HG02884 (cell line): ENCODE results near the gene SLC46A2.

Experiments
- ATAC-seq: cut with Tn5 transposase; IDR thresholded peaks from one replicate; pipeline ENCODE4 v1.9.1; 2021; ENCODE audit warnings: mild to moderate bottlenecking, moderate library complexity; ENCODE audit not compliant: unreplicated experiment

The SLC46A2 gene, protein sequence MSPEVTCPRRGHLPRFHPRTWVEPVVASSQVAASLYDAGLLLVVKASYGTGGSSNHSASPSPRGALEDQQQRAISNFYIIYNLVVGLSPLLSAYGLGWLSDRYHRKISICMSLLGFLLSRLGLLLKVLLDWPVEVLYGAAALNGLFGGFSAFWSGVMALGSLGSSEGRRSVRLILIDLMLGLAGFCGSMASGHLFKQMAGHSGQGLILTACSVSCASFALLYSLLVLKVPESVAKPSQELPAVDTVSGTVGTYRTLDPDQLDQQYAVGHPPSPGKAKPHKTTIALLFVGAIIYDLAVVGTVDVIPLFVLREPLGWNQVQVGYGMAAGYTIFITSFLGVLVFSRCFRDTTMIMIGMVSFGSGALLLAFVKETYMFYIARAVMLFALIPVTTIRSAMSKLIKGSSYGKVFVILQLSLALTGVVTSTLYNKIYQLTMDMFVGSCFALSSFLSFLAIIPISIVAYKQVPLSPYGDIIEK

DNA sequence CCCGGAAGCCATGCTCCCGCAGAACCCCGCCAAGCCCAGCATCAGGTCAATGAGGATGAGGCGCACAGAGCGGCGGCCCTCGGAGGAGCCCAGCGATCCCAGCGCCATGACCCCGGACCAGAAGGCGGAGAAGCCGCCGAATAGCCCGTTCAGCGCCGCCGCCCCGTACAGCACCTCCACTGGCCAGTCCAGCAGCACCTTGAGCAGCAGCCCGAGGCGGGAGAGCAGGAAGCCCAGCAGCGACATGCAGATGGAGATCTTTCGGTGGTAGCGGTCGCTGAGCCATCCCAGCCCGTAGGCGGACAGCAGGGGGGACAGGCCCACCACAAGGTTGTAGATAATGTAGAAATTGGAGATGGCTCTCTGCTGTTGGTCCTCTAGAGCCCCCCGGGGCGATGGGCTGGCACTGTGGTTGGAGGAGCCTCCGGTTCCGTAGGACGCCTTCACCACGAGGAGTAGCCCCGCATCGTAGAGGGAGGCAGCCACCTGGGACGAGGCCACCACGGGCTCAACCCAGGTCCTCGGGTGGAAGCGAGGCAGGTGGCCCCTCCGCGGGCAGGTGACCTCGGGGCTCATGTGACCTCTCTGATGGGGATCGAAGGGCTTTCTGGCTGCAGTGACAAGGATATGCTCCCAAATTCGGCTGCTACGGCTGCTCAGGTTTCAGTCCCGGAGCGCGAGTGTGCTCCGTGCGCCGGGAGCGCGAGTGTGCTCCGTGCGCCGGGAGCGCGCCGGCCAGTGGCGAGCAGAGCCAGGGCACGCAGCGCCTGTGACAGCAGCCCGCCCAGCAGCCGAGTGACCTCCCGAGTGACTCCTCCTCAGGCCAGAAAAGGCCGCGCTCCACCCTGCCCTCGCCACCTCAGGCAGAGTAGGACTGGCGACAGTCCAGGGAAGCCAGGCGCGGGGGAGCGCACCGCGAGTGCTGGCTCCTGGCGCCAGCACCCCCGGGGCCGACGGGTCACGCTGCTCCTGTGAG lies at the start of gene SLC46A2:
Gene SLC46A2 (minus strand): TSS at position 771 of the 976 bp plus-strand sequence. CDS start 195 bp downstream, at position 576.
- no peak for ATAC-seq

DNA sequence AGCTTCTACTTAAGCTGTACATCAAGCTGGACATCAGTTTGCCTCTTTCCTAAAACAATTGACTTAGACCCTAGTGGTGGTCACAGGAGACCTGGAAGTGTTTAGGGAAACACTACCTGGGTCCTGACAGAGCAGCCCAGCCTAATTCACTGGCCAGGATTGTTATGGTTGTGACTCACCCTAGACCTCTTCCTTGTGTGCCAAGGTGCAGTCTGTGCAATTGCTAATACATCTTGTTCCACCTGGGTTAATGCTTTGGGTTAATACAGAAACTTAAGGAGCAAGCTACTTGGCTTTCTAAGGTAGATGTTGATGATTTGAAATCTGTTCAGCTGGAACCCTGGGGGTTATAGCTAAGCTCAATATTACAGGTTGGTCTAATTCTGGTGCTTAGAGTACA lies 48.7 kb upstream of the SLC46A2 start:
- ATAC-seq: no peak

GRCh38 chr9:112933696-112934095 lies 43.0 kb upstream of the SLC46A2 start:
- no peak for ATAC-seq

DNA sequence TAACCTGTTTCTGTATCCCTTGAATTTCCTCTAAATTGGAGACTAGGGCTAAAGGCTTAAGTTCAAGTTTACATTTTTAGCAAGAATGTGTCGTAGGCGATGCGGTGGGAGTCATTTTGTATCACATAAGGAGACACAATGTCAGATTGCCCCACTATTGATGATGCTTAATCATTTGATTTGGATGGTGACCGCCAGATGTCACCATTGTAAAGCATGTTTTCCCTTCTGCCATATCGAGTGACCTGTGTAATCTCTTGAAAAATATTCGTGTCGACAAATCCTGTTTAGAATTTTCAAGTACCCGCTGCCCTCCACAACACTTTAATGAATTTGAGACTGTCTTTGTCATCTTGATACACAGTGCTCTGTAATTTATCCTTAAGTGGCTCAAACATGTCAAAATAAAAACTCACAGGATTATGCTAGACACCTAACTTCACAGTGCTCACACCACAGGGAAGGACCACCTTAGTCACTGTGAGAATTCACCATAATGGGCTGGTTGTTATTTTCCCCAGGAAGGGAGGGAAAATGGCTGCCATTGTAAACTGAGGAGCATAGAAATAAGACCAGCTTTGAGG lies 34.5 kb upstream of the SLC46A2 start:
- ATAC-seq: no peak

DNA sequence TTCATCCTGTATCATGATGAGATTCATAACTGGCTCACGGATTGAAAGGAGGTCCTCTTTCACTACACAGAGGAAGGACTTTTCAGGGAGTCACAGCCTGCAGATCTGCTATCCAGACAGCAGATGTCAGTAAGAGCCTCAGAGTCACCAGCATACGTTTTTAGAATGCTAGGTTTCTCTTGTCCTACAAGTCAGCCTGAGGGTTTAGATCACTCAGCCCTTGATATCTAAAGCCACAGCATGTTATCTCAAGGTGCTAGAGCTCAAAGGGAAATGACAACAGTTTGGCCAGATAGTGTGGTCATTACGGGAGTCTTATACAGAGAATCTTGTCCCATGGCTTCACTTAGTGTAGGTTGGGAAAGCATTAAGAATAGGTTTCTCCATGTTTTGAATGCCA lies 30.9 kb upstream of the SLC46A2 start:
- no peak for ATAC-seq

GRCh38 chr9:112917987-112918362 lies 27.3 kb upstream of the SLC46A2 start:
- no peak for ATAC-seq

DNA sequence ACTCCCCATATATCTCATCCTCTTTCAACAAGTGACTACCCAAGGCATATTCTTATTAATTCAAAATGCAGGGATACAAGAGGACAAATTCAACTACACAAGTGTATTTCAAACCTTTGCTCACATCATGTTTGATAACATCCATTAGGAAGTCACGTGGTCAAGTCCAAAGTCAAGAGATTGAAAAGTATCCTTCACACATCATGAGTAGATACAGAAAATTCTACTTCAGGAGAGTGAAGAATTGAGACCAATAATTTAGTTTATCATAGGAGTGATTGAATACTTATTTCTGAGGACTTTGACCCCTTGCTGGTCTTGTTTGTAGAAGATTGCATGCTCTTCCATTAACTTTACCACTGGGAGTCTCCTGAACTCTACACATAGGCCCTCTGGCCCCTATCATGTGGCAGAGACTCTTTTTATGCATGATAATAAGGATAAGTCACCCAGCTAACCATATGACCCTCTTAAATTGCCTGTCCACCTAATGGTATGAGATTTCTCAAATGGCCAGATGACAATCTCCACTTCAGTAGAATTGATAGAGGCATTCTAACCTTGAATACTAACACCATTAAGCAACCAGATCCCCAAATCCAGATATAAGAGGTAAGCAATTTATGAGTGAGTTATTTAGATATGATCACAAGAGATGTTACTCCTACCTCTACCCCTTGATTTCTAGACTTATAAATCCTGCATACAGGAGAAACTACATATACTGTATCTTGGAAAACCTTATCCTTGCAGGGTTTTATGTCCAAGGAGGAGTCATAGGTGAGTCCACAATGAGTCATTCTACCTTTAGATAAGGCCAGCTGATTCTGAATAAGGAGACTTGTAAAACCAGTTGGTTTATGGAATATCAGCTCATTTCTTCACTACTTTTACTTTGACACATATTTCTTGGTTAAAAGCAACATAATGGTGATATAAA lies 26.6 kb upstream of the SLC46A2 start:
- no peak for ATAC-seq

GRCh38 chr9:112914524-112914923 lies 23.8 kb upstream of the SLC46A2 start:
- ATAC-seq: no peak

GRCh38 chr9:112913326-112913725 lies 22.6 kb upstream of the SLC46A2 start:
- no peak for ATAC-seq

- ATAC-seq: no peak
Measured at GRCh38 chr9:112912636-112913035, 22.0 kb upstream of the SLC46A2 start.

DNA sequence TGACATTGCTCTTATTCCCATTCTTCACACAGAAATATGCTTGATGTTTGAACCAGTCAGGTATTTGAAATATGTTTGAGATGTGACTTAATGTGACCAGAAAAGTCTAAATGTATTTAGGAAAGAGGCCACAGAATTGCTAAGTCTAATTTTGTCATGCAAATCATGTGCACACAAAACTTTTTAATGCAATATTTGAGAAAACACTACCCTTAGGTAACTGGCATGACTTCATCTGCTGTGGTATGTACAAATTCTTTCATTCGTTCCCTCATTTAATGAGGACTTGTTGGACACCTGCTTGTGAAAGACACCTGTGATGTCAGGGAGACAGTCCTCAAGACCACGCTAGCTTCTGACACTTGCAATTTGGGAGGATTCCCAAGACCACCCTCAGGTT lies 21.1 kb upstream of the SLC46A2 start:
- no peak for ATAC-seq

DNA sequence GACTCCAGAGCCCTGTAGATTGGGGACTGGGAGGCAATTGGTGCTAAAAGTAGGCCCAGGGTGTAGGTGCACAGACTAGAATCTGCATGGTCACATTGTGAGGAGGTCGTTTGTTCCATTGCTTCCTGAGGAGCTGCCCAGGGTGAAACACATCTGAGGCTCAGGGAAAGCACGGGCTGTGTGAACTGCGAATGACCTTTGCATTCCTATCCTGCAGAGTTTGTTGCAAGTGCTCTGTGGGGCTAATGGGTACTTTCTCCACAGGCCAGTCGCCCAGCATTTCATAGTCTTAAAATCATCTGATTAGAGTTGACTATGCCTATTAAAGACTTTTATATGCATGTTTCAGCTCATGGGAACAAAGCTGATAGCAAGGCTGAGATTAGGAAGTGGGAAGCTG lies 14.4 kb upstream of the SLC46A2 start:
- no peak for ATAC-seq

- ATAC-seq: no peak
Measured at GRCh38 chr9:112900901-112901300, 10.2 kb upstream of the SLC46A2 start.

GRCh38 chr9:112900488-112900887 lies 9.8 kb upstream of the SLC46A2 start:
- no peak for ATAC-seq

GRCh38 chr9:112898872-112899311 lies 8.2 kb upstream of the SLC46A2 start:
- ATAC-seq: no peak

GRCh38 chr9:112896131-112896530 lies 5.5 kb upstream of the SLC46A2 start:
- no peak for ATAC-seq

- ATAC-seq: no peak
Measured at GRCh38 chr9:112894699-112895098, 4.0 kb upstream of the SLC46A2 start.

GRCh38 chr9:112894041-112894440 lies 3.4 kb upstream of the SLC46A2 start:
- ATAC-seq: no peak

- no peak for ATAC-seq
Measured at GRCh38 chr9:112892981-112893380, 2.3 kb upstream of the SLC46A2 start.

GRCh38 chr9:112891521-112891920 lies 845 bp upstream of the SLC46A2 start:
- no peak for ATAC-seq
